Bronchial epithelial cell (primary cell): ENCODE data around the gene SCUBE1. TPM values are rescaled to one million over a fixed set of nuclear protein-coding genes. Genes with fewer than 3 reads are reported as not detected.

Source experiments
- DNase-seq: peaks from one replicate; pipeline ENCODE4 v3.0.0-alpha.2; 2010; ENCODE audit warnings: low read depth
- FAIRE-seq: peaks from 2 replicates; lab custom pipeline; 2011; peaks lifted over from hg19 to GRCh38; lab: Jason Lieb, UNC
- H3K27me3 ChIP-seq: 2 replicates; pipeline ENCODE4 v1.5.1; 2011; ENCODE audit warnings: low read length; ENCODE audit not compliant: control insufficient read depth, insufficient read depth
- H3K36me3 ChIP-seq: 2 replicates; pipeline ENCODE4 v1.5.1; 2011; ENCODE audit warnings: low read length; ENCODE audit not compliant: control insufficient read depth, insufficient read depth
- H3K4me3 ChIP-seq: 2 replicates; pipeline ENCODE4 v1.5.1; 2011; ENCODE audit warnings: mild to moderate bottlenecking, low read depth, low read length, control low read depth
- total RNA-seq: library from RNA; depleted of rRNA; stranded (reverse); fragments of >200 nt; gene quantifications from 2 replicates; pipeline ENCODE4 v1.2.1, GENCODE V29; 2014
- TF ChIP-seq, protein P1 (sequence below): IDR thresholded peaks from 2 replicates; pipeline ENCODE4 v1.5.1; 2011; ENCODE audit warnings: mild to moderate bottlenecking, moderate library complexity, low read length, control low read depth, inconsistent platforms; ENCODE audit not compliant: insufficient read depth, severe bottlenecking

The SCUBE1 gene
- total RNA-seq, 1 donor from 2014 or later: under 0.01 TPM

DNA sequence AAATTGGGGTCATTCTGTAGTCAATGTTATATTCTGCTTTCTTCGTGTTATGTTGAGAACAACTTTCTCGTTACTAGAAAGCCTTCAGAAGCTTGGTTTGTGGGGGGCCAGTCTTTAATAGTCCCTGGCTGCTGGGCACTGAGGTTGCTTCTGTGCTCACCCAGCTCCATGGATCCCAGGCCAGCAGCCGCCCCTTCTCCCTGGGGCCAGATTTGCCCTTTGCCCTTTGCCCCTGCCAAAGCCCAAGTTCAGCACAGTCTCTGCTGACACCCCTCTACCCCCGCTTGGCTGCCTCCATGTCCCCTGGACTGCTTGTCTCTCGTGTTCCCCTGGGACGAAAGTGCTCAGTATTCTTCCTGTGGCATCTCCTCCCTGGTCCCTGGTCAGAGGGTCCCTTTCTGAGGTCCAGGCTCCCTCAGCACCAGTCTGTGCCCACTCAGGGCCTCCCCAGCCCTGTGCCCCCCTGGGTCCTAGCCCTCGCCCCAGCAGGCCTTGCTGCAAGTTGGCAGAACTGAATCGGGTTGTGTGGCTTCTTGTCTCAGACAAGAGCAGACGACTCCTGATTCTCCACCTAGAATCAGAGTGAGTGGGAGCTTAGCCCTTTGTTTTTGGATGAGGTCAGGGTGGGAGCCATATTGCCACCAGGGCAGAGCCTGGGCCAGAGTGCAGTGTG lies 185.2 kb downstream of the SCUBE1 start:
- peaks cover 48% of the 10 kb centered on the region for H3K36me3 ChIP-seq
- no peak for FAIRE-seq
- H3K4me3 ChIP-seq: no peak overlapping the region
- DNase-seq: no peak
- TF ChIP-seq, protein P1, sequence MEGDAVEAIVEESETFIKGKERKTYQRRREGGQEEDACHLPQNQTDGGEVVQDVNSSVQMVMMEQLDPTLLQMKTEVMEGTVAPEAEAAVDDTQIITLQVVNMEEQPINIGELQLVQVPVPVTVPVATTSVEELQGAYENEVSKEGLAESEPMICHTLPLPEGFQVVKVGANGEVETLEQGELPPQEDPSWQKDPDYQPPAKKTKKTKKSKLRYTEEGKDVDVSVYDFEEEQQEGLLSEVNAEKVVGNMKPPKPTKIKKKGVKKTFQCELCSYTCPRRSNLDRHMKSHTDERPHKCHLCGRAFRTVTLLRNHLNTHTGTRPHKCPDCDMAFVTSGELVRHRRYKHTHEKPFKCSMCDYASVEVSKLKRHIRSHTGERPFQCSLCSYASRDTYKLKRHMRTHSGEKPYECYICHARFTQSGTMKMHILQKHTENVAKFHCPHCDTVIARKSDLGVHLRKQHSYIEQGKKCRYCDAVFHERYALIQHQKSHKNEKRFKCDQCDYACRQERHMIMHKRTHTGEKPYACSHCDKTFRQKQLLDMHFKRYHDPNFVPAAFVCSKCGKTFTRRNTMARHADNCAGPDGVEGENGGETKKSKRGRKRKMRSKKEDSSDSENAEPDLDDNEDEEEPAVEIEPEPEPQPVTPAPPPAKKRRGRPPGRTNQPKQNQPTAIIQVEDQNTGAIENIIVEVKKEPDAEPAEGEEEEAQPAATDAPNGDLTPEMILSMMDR: no peak
- H3K27me3 ChIP-seq: no peaks in the 10 kb centered on the region

DNA sequence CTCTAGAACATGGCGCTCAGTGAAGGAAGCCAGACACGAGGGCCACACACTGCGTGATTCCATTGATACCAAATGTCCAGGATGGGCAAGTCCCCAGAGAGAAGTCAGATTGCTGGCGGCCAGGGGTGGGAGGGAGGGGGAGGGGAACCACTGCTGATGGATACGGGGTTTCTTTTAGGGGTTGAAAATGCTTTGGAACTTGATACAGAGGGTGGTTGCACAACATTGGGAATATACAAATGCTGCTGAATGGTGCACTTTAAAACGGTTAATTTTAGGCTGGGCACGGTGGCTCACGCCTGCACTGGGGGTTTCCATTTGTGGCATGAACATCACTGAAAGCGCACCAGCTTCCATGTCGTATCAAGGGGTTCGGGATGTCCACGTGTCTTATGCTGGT lies 186.8 kb downstream of the SCUBE1 start:
- no peak for DNase-seq
- no peak overlapping the region for H3K4me3 ChIP-seq
- FAIRE-seq: no peak
- H3K36me3 ChIP-seq: peaks cover 42% of the 10 kb centered on the region
- no peaks in the 10 kb centered on the region for H3K27me3 ChIP-seq
- TF ChIP-seq, protein P1: no peak

DNA sequence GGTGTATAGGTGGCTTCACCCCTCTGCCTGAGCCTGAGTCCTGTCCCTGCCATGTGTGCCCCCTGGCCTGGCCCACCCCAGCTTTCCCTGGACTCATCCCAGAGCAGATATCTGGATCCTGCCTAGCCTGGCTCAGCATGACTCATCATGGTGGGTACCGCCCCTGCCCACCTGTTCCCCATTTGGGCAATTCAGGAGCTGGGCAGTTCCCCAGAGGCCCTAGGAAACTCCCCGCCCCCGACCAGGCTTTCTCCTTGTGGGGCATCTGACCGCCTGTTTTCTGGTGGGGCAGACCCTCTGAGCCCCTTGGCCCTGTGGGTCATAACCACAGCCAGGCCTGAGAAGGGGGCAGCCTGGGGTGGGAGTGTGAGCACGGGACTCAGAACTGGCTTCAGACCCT lies 187.4 kb downstream of the SCUBE1 start:
- H3K4me3 ChIP-seq: no peak overlapping the region
- no peaks in the 10 kb centered on the region for H3K27me3 ChIP-seq
- no peak for FAIRE-seq
- TF ChIP-seq, protein P1: no peak
- DNase-seq: no peak
- peaks cover 38% of the 10 kb centered on the region for H3K36me3 ChIP-seq

DNA sequence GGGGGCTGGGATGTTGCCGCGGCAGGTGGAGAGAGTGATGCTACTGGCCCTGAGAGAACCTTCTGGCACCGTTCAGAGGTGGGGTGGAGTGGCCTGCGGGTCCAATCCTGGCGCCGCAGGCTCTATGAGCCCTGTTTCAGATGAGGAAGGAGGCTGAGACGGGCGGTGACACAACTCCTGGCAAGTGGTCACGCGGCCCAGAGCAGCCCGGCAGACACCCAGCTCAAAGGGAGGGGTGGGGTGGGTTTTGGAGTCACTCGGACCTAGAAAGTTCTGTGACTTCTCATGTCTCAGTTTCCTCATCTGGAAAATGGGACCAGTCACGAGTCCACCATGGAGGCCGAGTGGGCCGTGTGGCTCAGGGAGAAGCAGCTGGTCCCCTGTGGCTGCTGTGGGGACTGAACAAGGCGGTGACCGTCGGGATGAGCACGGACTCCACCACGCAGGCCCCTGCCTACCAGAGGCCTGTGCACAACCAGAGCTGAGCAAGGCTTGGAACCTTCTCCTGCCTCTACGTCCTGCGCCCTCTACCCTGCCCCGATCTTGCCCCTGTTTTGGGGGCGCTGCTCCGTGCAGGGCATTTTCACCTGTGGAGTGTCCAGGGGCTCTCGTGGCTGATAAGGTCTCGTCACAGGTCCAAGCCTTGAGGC lies 188.2 kb downstream of the SCUBE1 start:
- DNase-seq: no peak
- Histone ChIP-seq H3K36me3 (peaks cover 34% of the 10 kb centered on the region), H3K4me3 (no peak overlapping the region), H3K27me3 (no peaks in the 10 kb centered on the region)
- FAIRE-seq: peak; percentile 47
- TF ChIP-seq, protein P1: no peak

DNA sequence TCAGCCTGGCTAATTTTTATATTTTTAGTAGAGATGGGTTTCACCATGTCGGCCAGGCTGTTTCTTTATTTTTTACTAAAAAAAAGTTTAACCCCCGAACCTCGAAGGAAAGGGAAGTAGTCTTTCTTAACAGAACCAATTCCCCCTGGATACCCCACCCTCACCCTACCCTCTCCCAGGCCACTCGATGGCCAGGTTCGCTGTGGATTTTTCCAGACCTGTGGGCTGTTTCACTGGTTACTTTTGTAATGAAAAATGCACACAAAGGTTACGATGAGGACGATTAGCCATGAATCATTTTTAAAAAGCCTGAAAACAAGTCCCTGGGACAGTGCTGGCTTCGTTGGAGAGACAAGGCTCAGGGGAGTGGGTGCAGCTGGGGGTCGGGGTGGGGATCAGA lies 189.3 kb downstream of the SCUBE1 start:
- FAIRE-seq (no peak), DNase-seq (no peak)
- Histone ChIP-seq H3K36me3 (peaks cover 24% of the 10 kb centered on the region), H3K4me3 (no peak overlapping the region), H3K27me3 (no peaks in the 10 kb centered on the region)
- TF ChIP-seq, protein P1: no peak
